Colonic mucosa (tissue), 4 donors: ENCODE data around the gene MYH9. TPM values are rescaled to one million over a fixed set of nuclear protein-coding genes. Genes with fewer than 3 reads are reported as not detected.

Source experiments
- DNase-seq: peaks from one replicate; pipeline ENCODE4 v3.0.0-alpha.2; 2020
- H3K27ac ChIP-seq: fragments of 200-600 bp; one replicate; pipeline ENCODE4 v1.8.0; 2021
- H3K27me3 ChIP-seq: fragments of 200-600 bp; one replicate; pipeline ENCODE4 v1.8.0; 2021
- H3K36me3 ChIP-seq: fragments of 200-600 bp; one replicate; pipeline ENCODE4 v1.8.0; 2021
- H3K4me1 ChIP-seq: fragments of 200-600 bp; one replicate; pipeline ENCODE4 v1.8.0; 2021; ENCODE audit warnings: mild to moderate bottlenecking
- H3K4me3 ChIP-seq: fragments of 200-600 bp; one replicate; pipeline ENCODE4 v1.8.0; 2021
- H3K9ac ChIP-seq, 2 donors: one replicate each; pipeline ENCODE4 v1.7.0; 2013; ENCODE audit warnings: control low read depth in 2 of 2, low read depth in 2 of 2, low read length in 2 of 2
- H3K9me3 ChIP-seq: fragments of 200-600 bp; one replicate; pipeline ENCODE4 v1.8.0; 2021
- CTCF ChIP-seq: fragments of 200-600 bp; IDR thresholded peaks from one replicate; pipeline ENCODE4 v1.8.0; 2022; ENCODE audit warnings: antibody characterized with exemption, mild to moderate bottlenecking
- intact Hi-C: fragments of 100-400 bp; cut with DNase I; formaldehyde crosslinking; loops from one replicate; pipeline ENCODE4 v1.14.1; 2022
- total RNA-seq, 2 donors: library from RNA; stranded (reverse); fragmentation: NEBNext Ultra II Directional in 1 of 2; extraction: Animal tissue kit (Norgen Biotek cat#: 25700) in 1 of 2; gene quantifications; one replicate each; pipeline ENCODE4 v1.2.1, GENCODE V29; 2021
- donor health status: healthy.
- donor health status: DM: no; HTN: no; CAD: no.
- donor health status: DM: no; HTN: no; CAD: no.

The MYH9 gene
- total RNA-seq, 2 donors from 2014 or later = 711 to 719 TPM

DNA sequence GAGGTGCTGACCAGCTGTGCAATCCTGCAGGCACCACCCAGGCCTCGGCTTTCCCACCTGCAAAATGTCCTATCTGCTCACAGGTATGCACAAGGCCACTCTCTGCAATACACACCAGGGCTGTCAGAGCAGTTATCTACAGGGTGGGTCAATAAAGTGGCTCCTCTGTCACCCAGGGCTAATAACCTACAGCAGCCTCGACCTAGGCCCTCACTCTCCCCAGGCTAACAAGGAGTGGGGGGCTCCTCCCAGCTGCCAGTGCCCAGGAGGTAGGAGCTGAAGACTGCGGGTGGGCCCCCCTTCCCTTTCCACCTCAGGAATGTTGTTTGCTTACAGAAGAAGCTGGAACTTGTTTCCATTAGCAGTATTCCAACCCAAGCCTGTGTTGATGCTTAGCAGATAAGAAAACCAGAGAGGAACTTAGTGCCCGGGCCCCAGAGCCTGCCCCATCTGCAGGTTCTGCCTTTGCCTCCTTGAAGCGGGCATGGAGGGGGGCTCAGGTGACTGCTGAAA lies 26.8 kb downstream of the MYH9 start:
- DNase-seq = no peak

DNA sequence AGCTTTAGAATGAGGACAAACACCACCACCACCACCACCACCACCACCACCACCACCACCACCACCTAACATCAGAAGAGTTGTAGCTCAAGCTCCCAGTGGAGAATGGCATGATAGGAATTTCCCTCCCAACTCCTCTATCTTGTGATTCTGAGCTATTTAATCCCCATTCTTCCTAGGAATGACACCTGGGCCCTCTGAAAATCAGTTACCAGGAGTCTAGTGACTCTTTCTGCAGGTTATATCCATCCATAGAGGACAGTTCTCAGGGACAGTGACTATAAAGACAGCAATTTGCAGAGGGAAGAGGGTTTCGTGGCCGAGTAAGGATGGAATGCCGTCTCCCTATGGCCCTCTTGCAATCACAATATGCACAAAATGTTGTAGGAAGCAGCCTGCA lies 27.8 kb downstream of the MYH9 start:
- H3K9ac ChIP-seq = no peak overlapping the region
- intact Hi-C loops = no loop called here
- no peaks in the 10 kb centered on the region for H3K9me3 ChIP-seq

More for the DNA sequence above, 26.8 kb downstream of the MYH9 start:
- no peak for TF ChIP-seq CTCF
- no peaks in the 10 kb centered on the region for H3K36me3 ChIP-seq
- intact Hi-C loops = no loop called here
- H3K27me3 ChIP-seq = no peaks in the 10 kb centered on the region
- H3K27ac ChIP-seq = peak overlapping the region; percentile 66
- H3K4me1 ChIP-seq = peaks cover 53% of the 10 kb centered on the region
- H3K4me3 ChIP-seq = no peak overlapping the region
- H3K9ac ChIP-seq = peak overlapping the region in 1 of 2 donors; percentile 62
- no peaks in the 10 kb centered on the region for H3K9me3 ChIP-seq

DNA sequence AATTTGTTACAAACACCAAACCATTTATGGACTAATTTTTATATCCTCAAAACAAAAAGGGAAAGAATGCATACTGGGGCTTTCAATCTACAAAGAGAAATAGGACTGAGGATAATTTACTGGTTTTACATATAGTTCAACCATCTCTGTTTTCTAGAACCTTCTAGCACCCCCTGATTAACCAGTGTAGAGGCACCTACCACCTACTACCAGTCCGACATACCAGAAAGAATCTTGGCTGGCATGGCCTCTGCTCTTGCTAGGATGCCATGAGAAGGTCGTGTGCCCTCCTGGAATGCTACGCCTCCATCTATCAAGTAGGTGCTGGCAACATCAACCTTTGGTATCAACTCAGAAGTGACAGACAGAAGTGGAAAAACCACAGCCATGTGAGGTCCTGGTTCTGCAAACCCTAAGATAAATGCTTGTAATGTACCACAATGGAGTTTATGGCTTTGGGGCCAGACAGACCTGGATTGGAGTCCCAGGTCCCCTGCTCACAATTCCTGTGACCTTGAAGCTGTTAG lies 28.2 kb downstream of the MYH9 start:
- Histone ChIP-seq H3K9ac (peak overlapping the region in 1 of 2 donors; percentile 12), H3K4me1 (peaks cover 42% of the 10 kb centered on the region), H3K27me3 (no peaks in the 10 kb centered on the region), H3K9me3 (no peaks in the 10 kb centered on the region), H3K4me3 (no peak overlapping the region), H3K36me3 (no peaks in the 10 kb centered on the region), H3K27ac (peak overlapping the region; percentile 20)
- no peak for DNase-seq
- intact Hi-C loops = no loop called here
- TF ChIP-seq CTCF = no peak

More for the DNA sequence above, 27.8 kb downstream of the MYH9 start:
- Histone ChIP-seq H3K4me3 (no peak overlapping the region), H3K36me3 (no peaks in the 10 kb centered on the region), H3K27ac (no peak overlapping the region), H3K4me1 (peaks cover 47% of the 10 kb centered on the region), H3K27me3 (no peaks in the 10 kb centered on the region)
- no peak for TF ChIP-seq CTCF
- DNase-seq = no peak

DNA sequence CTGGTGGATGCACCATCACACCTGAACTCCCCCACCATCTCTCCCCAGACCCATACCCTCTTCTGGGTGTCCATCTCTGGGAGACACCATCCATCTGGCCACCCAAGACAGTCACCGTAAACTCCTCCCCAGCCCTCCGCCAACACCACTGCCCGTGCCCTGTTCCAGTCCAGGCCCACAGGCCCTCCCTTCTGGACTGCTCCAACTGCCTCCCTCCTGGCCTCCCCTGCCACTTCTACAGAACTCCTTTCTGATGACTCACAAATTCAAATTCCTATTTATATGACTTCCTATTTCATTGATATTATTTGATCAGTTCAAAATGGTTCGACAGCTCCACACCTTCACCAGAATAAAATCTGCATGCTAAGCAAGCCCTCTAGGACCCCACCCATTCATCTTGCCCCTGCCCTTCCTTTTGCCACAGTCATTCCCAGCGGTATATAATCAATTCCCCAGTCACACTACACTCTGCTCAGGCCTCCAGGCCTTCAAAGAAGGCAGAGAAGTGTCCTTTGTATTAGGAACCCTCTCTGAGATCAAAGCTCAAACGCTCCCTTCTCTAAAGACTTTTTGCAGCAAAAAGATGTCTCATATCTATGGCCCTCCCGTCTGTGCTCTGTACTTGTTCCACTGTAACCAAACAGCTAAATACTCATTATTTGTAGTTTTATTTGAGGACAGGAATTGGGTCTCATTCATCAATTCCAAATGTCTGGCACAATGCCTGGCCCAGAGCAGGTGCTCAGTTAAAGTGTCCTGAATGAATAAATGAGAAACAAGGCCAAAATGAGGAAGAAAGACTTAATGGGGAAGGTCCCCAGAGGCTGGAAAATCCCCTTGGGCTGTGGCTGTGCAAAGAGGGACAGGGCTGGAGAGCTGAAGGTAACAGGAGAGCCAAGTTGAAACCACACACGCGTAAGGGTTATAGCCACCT lies 29.0 kb downstream of the MYH9 start:
- H3K4me1 ChIP-seq = peaks cover 35% of the 10 kb centered on the region
- H3K9ac ChIP-seq = peak overlapping the region; percentile 12 to 17
- no peaks in the 10 kb centered on the region for H3K36me3 ChIP-seq
- H3K27me3 ChIP-seq = no peaks in the 10 kb centered on the region
- no peaks in the 10 kb centered on the region for H3K9me3 ChIP-seq
- no peak for TF ChIP-seq CTCF
- DNase-seq = no peak
- H3K4me3 ChIP-seq = no peak overlapping the region
- intact Hi-C loops = no loop called here
- H3K27ac ChIP-seq = peak overlapping the region; percentile 79

GRCh38 chr22:36356708-36357624 lies 30.8 kb downstream of the MYH9 start:
- H3K9ac ChIP-seq = peak overlapping the region; percentile 9 to 19
- H3K4me3 ChIP-seq = no peak overlapping the region
- no peak for DNase-seq
- peaks cover 28% of the 10 kb centered on the region for H3K4me1 ChIP-seq
- H3K36me3 ChIP-seq = no peaks in the 10 kb centered on the region
- H3K9me3 ChIP-seq = no peaks in the 10 kb centered on the region
- no peak for TF ChIP-seq CTCF
- peak overlapping the region; percentile 79 for H3K27ac ChIP-seq
- no peaks in the 10 kb centered on the region for H3K27me3 ChIP-seq
- intact Hi-C loops = no loop called here
